CD4-positive, alpha-beta T cell treated with Interleukin-6 for 4 hours (primary cell): ENCODE measurements around the gene CD40LG.

ENCODE experiments used
- DNase-seq: peaks from one replicate; pipeline ENCODE4 v3.0.0-alpha.2; 2020; ENCODE audit warnings: mixed read lengths

Gene CD40LG

DNA sequence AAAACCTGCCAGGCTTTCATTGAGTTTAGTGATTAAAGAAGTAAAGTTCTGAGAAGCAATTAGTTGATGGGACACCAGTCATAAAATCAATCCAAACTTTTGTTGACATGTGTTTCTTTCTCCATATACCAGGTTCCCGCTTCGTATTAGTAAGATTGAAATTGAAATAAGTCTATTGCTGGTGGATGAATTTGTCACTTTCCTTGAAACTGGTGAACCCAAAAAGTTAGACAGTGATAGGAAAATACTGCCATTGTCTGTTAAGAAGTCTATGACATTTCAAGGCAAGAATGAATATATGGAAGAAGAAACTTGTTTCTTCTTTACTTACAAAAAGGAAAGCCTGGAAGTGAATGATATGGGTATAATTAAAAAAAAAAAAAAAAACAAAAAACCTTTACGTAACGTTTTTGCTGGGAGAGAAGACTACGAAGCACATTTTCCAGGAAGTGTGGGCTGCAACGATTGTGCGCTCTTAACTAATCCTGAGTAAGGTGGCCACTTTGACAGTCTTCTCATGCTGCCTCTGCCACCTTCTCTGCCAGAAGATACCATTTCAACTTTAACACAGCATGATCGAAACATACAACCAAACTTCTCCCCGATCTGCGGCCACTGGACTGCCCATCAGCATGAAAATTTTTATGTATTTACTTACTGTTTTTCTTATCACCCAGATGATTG lies at the start of gene CD40LG:
Gene CD40LG (plus strand): TSS at position 482 of the 684 bp plus-strand sequence. CDS start 91 bp downstream, at position 573.
- peak; percentile 47 for DNase-seq

DNA sequence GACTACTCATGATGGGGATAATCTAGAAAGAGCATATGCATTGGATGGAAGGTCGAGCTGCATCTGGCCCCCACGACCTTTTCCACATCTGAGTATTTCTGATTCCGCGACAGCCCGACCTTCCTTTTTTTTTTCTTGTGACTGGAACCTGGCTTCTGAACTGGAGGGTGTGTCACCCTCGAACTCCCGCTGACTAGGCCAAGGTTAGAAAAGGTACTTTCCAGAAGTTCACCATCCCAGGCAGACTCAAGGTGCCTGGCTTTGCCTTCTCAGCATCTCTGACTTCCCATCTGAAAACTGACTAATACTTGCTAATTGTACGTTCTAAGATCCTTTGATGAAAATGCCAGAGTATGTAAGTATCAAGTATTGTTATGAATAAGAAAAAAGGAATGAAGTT lies 49.3 kb upstream of the CD40LG start:
- DNase-seq, result peak; percentile 19

DNA sequence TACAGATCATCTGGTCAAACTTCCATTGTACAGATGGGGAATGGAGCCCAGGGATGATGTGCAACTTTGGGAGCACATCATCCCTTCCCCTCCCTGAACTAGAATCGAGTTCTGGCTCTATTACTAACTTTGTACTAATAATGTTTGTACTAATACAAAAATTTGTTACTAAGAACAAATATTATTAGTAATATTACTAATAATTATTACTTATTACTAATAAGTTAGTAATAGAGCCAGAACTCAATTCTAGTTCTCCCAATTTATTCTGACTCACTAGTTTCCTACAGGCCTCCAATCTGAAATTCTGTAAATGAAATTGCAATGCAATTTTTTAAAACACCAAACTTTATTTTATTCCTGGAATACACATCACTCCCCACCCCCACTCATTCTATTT lies 47.9 kb upstream of the CD40LG start:
- no peak for DNase-seq

DNA sequence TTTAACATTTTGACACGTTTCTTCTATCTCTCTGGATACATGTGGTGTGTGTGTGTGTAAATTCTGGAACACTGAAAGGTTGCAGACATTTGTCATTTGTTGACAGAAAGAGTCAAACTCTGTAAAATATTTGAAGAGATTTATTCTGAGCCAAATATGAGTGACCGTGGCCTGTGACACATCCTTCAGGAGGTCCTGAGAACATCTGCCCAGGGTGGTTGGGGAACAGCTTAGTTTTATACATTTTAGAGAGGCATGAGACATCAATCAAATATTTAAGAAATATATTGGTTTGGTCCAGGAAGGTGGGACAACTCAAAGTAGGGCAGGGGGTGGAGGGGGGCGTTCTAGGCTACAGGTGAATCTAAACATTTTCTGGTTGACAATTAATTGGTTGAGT lies 40.7 kb upstream of the CD40LG start:
- DNase-seq, result no peak

DNA sequence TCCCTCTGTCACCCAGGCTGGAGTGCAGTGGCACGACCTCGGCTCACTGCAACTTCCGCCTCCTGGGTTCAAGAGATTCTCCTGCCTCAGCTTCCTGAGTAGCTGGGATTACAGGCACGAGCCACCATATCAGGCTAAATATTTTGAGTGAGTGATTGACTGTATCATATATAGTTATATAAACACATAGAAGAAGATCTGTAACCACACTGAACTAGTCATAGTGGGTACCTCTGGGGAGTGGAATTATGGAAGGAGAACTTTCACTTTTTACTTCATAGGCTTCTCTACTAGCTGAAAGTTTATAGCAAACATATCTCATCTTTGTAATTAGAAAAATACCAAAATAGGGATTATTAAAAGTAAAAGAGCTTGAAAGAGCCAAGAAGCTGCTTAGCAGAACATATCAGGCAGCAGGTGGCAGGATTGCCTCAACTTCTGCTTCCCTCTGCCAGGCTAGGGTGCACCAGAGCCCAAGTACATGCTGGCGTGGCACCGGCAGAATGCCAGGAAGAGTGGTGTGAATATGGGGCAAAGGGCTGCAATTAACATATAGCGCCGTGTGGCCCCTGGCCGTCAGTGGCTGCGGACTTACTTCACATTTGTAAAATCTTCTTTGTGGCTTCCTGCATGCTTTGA lies 39.5 kb upstream of the CD40LG start:
- DNase-seq, result peak; percentile 74

DNA sequence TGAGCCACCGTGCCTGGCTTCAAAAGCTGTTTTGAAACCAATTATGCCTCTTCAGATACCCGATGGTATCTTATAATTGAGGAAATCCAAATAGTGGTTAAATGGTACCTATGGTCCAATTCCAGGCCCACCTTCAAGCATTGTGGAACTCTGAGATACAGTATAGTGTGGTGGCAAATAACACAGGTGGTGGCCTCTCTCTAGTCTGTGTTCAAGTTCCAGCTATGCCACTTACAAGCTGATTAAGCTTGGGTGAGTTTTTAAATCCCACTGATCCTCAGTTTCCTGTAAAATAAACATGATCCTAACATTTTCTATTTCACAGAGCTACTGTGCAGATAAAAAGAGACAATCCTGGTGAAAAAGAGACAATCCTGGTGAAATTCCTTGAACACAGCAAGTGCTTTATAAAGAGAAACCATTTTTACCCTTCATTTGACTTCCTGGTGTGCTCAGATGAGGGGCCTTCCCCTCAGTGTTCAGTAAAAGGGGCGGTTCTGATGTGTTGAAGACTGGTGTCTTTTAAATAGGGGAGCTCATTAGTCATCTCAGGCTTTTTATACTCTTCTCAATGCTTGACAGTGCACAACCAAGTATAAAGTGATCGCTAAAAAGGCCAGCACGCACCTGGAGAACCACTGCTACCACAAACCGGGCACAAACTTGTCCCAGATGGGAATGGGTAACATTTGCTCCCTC lies 30.8 kb upstream of the CD40LG start:
- peak; percentile 33 for DNase-seq

DNA sequence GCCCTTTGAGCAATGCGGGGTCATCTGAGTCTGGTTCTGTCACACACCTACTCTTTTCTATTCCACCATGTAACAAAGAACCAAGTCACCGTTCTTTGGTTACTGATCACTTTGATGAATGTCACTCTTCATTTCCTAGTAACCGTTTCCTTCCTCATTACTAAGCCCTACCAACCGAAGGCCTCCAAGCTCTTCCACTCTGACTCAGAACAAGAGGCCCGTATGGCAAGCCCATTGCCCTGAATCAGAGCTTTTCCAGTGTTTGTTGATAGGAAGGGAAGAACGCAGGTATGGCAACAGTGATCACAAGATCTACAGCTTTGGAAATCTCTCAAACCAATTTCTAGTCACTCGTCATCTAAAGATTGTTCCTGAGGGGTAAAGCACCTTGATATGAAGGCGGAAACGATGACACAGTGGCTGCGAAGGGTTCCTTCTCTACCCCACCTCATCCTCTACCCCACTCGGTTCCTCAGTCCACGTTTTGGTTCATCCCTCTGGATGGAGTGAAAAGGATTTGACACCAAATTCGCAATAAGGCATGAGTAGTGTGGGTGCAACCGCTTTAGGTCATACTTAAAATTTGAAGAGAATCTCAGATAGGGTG lies 28.0 kb upstream of the CD40LG start:
- DNase-seq, result peak; percentile 43

DNA sequence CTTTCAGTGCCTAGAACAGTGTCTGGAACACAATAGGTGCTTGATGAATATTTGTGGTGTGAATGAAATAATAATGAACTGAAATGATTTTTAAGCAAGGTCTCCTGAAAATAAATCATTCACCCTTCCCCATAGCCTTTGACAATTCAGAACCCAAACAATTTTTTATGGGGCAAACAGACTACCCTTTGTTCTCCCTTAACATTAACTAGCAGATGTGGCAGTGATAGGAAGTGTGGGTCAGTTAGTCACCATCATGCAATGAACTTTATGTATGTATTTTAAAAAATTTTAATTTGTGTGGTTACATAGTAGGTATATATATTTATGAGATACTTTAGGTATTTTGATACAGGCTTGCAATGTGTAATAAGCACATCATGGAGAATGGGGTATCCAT lies 27.2 kb upstream of the CD40LG start:
- DNase-seq, result no peak

DNA sequence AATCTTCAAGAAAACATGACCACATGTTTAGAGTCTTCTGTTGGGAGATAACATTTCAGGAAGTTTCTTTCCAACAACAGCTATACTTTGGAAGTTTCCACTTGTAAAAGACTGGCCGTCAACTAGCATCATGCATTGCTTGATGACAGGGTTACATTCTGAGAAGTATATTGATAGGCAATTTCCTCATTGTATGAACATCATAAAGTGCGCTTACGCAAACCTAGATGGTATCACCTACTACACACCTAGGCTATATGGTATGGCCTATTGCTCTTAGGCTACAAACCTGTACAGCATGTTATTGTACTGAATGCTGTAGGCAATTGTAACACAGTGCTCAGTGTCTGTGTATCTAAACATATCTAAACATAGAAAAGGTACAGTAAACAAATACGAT lies 25.4 kb upstream of the CD40LG start:
- DNase-seq, result no peak

DNA sequence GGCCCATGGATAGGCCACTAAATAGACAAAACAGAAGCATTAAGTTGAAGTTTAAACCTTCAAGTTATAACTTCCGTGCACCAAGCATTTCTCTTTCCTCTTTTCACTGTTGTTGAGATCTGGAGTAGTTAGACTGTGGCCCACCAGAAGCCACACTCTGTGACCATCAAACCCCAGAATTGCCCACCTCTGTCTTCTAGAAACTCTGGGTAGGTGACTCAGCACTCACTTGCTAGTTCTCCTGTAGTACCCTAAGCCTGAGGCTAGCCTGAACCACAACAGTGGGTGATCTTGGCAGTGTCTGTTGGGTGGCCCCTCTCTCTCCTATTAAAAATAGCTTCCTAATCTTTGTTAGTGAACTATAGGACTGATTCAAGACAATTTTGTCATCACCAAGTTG lies 24.6 kb upstream of the CD40LG start:
- DNase-seq, result no peak

DNA sequence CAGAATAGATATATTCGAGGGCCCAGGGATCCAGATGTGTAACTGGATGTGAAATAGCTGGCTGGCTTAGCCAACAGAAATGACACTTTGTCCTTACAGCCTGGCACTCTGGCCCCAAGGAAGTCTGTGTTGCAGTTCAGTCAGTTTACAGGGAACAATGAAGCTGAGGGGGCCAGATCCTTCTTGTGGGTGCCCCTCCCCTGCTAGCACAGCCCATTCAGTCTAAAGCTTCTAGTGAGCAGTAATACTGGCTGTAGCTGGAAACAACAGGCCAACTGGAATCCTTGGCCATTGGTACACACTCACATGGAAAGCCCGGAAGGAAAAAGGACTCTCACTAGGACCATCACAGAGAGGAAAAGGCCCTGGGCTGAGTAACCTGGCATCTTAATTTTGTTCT lies 22.7 kb upstream of the CD40LG start:
- no peak for DNase-seq

DNA sequence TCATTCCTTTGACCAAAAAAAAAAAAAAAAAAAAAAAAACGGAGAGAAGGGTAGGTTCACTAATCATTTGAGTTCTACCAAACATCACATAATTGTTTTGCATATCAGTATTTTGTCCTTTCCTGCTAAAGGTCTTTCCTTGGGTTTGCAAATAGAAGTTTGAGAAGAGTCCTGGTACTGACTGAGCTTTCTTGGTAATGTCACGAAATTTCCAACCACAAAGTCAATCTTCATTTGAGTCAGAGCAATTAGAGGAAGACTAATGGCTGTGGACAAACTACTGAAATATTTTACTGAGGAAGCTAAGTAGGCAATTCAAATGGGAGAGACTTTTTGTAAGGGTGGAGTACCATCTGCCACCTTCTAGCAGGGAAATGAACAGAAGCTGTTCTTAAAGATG lies 21.7 kb upstream of the CD40LG start:
- DNase-seq, result no peak

DNA sequence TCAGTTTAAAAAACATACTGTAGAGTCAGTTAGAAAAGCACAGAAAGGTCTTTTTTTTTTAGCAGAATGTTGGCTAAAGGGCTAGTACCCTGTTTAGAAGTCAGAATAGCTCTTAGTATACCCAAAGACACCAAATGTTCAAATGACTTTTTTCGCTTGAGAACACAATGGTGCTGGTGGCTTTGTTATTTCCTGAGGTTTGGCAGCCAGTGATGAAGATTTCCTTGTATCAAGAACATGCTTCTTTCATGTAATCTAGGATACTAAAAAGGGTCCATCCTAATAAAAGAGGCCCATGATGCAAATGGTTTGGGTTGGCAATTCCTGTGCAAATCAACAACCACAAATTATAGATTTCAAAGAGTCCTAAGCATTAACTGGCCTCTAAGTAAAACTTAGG lies 21.1 kb upstream of the CD40LG start:
- no peak for DNase-seq

DNA sequence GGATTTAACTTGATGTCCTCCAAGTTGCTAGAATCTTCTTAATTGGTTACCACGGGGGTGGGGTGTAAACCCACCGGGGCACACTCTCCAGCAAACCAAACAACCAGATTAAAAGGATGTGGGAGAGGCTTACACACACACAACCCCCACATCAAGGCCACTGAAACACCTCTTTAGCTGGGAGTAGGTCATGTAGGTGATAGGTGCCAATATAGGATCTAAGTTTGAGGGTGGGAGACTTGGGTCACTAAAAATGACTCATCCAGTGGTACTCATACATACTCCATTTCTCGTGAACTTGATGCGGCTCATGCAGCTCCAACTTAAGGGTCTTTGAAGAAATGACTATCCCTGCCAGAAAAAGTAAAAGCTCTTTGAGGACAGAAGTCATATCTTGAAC lies 20.5 kb upstream of the CD40LG start:
- DNase-seq, result no peak

DNA sequence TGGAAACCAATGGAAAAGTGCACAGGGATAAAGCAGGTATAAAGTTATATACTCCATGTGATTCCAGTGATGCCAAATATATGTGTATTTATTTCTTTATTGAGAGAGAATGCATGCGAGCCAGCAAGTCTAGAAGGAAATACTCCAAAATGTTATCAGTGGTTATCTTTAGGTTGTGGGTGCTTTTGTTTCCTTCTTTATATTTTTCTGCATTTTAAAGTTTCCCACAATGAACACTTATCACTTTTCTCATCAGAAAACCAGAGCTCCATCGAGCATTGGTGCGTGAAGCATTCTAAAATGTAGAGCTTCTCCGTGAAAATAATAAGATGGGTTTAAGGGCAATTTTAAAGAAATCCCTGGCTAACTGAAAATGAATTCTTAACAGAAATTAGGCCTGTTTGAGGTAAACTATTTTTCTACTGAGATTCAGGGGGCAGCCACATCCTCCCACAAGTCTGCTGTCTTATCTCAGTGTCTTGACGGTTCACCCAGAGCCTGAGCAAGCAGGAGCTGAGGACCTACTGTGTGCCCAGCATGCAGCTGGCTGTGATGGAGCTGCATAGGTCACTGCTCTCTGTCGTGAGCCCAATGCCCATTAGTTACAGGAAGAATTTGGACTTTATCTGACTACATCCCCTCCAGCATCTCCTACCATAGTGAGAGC lies 18.7 kb upstream of the CD40LG start:
- DNase-seq, result peak; percentile 42

DNA sequence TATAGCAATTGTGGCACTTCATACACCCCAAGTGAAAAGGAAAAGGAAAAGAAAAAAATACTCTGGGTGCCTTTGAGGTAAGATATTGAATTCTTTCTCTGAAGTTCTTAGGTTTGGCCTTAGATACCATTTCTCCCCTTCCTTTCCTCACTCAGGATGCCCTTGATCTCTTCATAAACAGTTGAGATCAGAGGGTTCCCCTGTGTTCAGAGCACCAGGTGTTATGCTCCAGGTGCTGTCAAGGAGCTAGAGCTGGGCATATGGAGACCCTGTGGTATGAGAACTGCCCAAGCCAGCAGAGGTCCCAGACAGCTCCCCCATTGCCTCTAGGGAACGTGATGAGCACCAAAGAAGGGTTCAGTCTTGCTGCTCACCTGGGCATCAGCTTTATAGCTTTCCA lies 17.1 kb upstream of the CD40LG start:
- DNase-seq, result no peak

DNA sequence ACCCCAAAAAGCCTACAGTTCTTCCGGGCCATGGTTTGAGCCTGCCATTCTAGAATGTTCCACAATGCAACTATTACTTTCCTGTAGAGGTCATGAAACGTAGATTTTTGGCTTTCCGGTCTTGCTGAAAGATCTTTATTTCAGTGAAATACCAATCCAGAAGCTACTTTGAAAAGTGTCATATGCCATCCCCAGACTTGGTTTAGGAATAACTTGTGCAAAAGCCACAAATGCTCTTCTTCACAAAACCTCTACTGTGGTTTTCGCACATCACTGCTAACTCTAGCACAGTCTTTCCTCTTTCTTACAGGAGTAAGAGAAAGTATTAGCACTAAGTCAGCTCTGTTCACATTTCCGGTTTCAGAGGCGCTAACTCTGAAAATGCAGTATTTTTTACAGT lies 12.7 kb upstream of the CD40LG start:
- peak; percentile 33 for DNase-seq

DNA sequence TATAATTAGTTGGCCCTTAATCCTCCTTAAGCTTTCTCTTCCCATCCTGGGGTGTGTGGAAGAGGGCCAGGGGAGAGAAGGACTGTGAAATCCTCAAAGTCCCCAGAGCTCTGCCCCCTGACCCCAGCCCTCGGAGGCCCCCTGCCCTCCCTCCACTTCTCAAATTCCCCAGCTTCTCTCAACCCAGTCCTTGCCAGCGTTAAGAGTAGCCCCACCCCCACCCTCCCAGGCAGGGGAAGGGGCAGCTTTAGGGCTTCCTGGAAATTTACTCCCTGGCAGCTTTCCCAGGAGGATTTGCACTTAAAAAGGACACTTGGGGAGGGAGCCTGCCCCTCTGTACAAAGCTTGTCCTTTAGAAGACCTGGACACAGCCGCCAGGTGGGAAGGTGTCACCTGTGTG lies 11.8 kb upstream of the CD40LG start:
- DNase-seq, result no peak

DNA sequence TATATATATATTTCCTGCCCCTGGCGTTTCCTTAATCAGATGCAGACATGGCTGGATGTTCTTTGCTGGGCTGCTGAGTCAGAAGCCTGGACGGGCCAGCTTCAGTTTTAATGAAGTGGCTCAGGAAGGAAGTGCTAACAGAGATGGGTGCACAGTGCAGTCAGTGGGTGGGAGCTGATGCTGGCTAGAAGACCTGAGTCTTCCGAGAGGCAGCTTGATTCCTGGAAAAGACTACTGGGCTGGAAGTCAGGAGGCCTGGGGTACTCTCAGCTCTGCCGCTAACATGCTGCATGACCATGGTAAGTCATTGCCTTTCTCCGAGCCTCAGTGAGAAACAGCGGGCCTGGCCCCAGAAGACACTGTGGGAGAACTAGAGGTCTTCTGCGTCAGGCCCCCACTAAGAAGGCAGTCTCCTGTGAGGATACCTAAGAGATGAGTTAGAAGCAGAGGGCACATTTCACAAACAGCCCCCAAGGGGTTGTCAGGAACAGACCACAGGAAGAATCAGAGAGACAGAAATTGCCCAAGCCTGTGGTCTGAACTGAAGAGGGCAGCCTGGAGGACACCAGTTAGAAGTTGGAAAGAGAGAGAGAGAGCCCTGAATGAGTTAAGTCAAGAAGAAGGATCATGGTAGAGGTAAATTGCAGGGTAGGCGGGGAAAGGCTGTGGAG lies 8.3 kb upstream of the CD40LG start:
- DNase-seq, result no peak

DNA sequence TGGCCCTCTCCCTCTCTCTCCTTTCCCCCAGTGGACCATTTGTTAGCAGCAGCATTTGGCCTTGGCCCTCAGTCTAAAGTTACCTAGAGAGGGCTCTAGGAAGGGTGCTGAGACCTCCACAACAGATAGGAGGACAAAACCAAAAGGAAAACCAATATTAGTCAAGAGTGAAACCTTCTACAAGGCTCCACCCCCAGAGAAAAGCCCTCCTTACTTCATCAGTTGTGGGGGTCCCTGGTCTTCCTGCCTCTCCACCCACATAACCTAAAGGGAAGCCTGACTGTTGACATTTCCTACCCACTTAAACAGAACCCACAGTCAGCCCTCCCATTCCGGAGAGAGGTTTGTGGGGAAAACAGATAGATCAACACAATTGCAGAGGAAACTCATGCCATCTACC lies 4.7 kb upstream of the CD40LG start:
- DNase-seq, result no peak

DNA sequence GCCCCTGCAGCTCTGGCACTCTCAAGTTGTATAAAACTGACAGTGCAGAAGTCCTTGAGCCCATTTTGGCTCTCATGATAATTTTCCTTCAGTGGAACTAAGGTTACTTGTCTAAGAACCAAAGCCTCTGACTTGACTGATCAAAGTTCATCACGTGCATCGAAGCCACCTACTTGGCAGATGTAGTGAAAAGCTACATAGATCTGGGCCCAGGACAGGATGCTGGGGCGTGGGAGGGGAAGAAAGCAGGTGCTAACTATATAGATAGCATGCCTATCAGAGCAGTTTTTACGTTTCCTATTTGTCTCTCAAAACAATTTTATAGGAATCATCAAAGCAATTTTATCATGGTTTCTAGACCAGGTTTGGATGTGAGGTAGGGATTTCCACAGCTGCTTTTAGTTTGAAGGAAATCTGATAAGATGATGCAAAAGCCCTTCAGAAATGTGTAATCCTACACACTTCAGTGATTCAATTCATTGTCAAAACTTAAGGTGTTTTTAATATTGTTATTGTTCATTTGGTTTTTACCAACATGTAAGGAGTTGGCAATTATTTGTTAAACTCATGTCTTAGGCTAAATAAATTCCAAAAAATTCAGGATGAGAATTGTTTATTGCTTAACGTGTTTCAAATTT lies 1.2 kb upstream of the CD40LG start:
- DNase-seq, result peak; percentile 67

DNA sequence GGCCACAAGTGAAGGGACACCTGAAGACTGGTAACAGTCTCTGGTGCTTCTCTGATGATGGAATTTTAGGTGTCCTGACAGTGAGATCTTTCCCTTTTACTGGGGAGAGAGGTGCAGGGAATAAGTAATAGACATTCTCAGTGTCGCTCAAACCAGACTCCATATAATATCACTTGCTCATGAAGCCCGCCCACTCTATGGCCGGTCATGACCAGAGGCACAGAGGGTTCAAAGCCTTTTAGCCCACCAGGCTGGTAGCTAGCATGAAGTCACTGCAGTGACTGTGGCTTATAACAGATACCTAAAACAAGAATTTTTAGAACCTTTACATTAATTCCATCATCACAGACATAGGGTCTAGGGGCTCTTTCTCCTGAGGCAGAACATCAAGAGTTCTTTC lies 2.9 kb downstream of the CD40LG start:
- DNase-seq, result no peak
